ENCODE measurements around the gene WWOX.

WWOX gene

DNA sequence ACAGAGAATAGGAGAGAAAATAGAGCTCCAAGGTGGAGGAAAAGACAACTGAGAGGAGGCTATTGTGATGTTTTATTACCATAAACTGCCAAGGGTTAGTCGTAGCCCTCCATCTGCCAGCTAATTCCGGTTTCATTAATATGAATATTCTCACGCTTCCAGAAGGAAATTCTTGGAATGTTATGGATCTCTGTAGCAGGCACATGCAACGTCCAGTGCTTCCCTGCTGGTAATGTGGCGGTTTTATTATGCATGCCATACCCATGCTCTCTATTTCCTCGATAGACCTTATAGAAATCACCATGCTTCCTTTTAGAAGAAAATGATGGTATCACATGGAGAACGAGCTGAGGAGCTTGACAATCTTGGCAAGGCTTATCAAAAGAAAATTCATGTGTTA, 1037.5 kb downstream of the WWOX start:
- no peak for DNase-seq

DNA sequence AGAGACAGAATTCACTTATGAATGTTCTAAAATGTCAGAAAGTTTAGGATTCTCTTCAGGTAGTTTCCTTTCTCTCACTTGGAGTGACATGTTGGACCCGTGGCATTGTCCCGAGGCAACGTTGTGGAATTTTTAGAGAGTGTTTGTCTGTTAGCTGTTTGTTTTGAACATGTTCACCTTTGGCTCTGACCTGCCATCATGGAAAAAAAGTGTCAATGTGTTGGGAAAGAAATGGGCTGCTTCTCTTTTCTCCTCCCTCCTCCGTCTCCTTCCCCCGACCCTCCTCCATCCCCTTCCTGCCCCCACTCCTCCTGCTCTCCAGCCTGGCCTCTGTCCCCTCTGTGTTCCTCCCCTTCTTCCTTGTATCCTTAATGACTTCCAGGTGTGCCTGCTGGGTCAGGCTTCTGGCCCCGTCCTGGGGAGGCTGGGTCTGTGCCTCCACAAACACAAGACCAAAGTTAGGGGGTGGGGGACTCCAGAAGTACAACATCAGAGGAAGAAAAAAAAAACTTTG, 1038.0 kb downstream of the WWOX start:
- DNase-seq, result no peak

DNA sequence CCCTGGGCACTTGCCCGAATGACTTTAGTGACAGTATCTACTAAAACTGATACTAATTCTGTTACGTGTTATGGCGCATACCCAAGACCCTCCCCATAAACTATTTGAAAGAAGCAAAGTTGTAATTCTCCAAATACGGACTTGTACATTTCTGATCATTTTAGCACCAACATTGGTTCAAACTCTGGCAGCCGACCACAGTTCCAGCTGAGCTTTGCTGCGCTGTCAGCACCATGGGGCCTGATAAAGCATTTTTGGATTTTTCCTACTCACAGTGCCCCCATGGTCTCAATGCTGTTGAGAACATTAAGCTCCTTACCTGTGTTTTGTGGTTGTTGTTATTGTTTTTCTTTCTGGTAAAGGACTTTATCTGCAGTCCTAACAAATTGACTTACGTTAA, 1040.3 kb downstream of the WWOX start:
- DNase-seq, result no peak

DNA sequence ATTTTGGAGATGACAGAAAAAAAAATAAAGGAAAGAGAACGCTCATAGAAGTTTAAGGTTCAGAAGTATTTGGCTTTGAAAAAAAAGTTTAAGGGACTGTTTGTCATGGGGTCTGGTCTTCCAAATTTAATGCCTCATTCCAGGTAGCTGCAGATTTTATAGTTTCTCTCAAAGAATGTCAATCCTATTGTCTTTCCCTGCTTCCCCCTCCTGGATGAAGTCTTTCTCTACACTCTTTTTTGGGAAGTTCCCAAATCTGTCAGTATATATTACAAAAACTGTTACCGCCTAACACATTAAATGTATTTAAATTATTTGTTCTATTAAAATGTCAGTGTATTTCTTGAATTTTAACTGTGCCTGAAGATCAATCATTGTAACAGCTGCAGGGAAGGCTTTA, 1043.6 kb downstream of the WWOX start:
- DNase-seq, result no peak

DNA sequence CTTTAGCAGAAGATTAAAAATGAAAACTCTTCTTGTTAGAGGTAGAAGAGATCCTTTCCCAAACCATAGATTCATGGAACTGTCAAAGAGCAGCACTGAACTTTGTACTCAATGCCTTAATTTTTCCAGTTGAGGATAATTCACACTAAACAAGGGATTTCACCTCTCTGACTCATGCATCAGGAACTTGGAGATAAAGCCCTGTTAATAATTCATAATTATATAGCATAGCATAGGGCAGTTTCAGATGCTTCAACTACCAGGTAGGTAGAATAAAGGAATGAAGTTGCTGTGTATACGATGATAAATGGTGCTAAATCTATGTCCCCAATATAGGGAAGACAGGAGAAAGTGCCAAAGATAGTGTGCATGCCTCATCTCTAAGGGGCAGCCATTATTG, 1050.7 kb downstream of the WWOX start:
- no peak for DNase-seq

DNA sequence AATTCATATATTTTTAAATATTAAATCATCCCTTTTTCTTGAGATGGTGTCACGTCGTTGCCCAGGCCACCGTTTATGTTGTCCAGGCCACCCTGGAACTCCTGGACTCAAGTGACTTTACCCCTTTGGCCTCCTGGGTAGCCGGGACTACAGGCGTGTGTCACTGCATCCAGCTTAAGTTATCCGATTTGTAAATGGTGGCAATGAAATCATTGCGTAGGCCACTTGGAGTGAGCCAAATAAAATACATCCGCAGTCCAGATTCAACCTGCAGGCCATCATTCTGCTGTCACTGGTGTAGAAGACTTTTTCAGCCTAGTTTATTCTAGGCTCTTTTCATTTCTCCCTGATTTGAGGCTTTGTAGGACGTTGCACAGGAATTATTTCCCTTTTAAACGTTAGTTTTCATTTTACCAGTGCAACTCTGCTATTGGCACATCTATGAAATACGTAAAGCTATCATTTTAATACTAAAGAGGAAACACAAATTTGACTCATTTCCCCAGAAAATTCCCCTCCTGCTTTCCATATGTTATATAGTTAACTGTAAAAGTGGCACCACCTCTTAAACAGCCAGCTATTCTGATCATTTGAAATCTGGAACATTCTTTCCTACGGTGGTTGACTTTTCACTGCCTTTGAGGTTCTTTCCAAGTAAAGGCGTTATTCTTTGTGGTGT, 1051.3 kb downstream of the WWOX start:
- no peak for DNase-seq

DNA sequence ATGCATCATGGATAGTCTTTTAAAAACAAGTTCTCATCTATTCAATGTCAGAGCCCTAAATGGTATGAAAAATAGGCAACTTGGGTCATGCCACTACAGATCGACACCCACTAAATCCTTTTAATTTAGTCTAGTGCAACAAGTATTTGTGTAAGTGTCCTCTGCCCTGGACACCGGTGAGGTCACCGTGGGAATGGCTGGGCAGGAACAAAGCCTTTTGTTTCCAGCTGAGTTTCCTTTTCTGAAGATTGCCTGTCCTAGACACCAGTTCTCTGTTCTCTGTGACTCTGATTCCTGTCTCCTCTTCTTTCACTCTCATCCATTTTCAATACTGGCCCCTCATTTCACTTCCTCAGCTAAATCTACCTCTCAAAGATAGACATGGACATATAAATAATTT, 1054.6 kb downstream of the WWOX start:
- no peak for DNase-seq

DNA sequence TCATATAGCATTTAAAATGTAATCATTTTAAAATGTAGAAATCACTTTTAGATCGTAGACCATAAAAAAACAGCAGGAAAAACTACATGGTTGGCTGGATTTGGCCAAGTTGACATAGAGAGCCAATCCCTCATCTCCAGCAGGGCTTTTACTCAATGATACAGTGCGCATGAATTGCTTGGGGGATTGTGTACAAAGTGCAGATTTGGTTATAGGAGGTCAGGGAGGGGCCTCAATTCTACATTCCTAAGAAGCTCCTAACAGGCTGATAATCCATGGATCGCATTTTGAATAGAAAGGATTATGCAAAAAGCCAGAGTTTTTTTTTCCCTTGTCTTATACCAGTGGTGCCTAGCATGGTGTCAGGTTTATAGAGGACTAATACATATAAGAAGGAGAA, 1056.0 kb downstream of the WWOX start:
- peak; percentile 36 for DNase-seq

DNA sequence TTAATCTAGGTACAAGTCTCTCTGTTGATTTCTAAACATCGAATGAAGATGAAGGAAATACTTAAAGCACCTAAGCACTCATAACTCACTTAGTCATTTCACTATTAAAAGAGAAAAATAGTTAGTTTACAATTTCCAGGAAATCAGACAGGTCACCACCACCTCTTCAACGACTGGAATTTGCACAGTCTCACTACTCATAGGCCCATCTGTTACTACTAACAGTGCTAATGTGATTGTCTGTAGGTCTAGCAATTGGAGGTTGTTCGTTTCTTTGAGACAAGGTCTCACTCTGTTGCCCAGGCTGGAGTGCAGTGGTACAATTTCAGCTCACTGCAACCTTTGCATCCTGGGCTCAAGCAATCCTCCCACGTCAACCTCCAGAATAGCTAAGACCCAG, 1056.5 kb downstream of the WWOX start:
- peak; percentile 9 for DNase-seq

DNA sequence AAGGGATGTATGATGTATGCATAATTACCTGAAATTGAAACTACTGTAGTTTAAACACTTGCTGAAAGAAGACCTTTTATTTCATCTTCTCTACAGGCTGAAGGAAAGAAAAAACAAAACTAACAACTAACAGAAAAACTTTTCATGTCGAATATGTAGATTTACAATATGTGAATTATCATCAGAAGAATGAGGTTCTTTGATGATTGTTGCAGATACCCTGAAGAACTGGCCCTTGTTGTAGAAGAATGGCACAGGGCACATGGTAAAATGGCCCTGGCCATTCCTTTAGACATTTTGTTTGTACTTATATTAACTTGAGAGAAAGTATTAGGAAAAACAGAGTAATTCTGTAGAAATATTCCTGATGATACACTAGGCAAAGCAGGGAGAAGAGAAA, 1057.3 kb downstream of the WWOX start:
- DNase-seq, result no peak

DNA sequence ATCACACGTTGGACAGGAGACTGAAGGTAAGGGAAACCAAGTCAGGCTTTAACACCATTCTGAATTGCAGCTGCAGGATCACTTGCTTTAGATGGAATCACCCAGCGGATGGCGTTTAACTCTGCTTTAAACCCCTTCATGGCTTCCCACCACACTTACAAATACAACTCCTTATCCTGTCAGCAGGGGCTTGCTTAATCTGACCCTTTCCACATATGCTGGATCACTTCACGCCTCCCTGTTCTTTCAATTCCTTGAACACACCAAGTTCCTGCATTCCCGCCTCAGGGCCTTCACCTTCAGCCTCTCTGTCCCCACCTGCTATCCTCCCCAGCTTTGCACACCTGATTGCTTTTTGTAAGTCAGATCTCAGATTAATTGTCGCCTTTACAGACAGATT, 1058.9 kb downstream of the WWOX start:
- DNase-seq, result peak; percentile 59

DNA sequence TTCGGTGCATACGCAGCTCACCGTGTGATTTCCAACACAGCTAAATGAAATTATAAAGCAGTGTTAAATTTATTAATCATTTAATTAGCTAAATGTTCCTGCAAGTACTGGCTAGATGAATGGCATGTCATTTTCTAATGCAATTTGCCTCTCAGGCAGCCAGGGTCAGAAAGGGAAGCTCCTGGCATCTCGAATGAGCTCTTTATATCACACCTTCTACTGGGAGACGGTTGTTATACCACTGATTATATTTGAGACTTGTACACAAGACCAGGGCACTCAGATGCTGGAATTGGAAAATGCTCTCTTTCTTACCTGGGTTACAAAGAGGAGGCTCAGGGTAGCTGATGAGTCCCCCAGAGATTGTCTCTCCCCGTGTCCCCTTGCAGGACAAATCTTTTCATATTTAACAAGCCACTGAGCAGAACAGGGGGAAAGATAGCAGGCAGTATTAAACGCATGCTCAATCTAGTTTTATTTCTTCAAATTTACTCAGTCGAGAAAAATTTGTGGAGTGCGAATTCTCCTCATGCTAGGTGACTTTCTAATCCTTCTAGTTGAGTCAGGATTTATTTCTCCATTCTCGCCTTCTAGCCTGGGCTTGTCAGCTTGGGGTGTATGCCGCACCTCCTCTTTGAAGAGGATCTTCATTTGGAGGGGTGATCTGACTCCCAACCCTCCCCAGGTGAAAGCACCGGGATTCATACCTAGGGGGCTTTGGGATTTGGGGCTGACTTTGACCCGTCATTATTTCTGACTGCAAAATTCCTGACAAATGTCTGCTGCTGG, 1060.0 kb downstream of the WWOX start:
- peak; percentile 79 for DNase-seq

DNA sequence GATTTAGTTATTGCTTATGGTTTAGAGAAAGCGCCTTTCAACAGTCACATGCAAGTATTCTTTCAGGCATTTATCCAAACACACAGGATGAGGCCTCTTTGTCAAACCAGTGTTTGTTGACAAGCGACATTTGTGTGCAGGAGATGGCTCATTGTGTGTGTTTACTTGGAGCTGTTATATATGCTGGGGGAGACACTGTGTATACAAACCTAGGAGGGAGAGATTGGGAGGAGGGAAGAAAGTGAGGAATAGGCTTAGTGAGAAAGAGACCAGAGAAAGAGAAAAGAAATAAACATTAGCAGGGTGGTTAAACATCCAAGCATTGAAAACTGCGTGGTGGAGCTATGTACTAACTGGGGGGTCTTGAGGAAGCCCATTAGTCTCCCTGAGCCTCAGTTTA, 1063.5 kb downstream of the WWOX start:
- DNase-seq, result no peak

DNA sequence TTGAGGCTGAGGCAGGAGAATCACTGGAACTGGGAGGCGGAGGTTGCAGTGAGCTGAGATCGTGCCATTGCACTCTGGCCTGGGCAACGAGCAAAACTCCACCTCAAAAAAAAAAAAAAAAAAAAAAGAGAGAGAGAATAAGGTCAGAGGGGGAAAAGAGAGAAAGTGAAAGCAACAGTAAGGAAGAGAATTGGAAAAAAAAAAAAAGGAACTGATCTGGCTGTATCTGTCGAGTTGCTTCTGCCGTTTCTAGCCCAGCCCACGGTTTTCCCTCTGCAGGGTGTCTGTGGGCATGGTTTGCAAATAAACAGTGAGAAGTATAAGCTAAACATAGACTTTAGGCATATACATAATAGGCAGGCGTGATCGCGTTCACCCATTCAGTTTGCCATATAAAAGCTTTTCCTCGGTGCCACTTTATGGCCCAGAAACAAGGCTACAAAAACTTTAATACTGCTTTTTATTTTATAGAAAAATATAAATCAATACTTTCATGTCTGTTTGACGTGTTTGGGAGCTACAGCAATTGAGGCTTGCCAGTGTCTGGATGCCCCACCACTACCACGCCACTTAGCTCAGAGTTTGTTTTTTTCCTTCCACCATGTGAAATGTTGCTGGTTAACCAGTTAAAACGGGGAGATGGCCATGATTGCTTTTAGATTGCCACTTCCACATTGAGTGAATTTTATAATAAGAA, 1064.4 kb downstream of the WWOX start:
- no peak for DNase-seq

DNA sequence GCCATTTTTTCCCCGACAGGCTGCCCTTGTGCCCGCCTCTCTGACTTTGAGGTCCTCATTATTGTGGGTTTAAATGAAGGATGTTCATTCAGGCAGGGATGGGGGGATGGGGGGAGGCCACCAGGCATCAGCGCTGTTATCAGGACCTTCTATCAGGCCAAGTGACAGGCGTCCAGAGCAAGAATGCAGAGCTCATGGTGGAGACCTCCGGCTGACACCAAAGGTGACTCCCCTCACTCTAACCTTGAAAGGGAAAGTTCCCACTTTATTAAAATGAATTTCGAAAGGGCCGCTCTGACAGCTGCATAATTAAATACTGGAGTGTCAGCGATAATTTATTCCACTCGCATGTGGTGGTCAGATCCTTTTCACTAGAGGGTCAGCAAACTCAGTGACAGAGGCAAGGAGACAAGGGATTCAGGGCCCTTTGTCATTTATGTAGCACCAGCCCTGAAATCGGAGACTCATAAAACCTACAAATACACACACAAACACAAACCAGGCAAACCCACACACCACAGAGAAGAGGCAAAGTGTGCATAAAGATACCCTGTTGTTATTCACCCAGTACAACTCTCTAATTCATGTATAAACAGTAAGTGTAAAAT, 1065.0 kb downstream of the WWOX start:
- no peak for DNase-seq

DNA sequence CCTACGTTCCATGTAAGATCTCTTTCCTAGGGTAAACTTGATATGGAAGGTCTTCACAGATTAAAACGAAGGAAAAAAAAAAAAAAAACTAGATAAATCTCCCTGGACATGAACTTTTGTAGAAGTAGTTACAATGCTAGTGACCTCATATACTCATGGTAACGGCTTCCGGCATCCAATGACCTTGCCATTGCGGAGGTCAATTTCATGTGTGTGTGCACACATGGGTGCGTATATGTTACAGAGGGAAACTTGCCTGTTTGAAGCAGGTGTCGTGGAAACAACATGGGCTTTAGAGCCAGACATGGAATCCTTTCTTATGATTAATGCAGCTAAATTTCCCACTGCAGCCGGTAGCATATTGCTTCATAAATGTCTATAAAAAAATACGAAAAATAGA, 1065.6 kb downstream of the WWOX start:
- DNase-seq, result no peak

DNA sequence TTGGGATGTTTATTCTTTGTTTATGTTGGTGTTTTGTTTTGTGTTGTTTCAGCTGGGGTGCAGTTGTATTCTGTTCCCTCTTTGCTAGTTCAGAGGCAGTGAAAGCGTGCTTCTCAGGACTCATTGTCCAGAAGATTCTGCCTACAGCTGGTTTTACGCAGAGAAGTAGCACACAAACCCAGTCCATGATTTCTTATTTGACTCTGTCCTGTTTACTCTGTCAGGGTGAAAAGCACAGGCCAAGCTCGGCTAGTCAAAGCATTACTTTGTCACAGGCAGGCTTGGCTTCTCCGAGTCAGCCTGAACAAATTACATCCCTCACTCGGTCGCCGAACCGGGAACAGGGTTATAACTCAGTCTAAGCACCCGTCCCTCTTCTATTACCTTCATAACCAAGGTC, 1066.1 kb downstream of the WWOX start:
- no peak for DNase-seq

DNA sequence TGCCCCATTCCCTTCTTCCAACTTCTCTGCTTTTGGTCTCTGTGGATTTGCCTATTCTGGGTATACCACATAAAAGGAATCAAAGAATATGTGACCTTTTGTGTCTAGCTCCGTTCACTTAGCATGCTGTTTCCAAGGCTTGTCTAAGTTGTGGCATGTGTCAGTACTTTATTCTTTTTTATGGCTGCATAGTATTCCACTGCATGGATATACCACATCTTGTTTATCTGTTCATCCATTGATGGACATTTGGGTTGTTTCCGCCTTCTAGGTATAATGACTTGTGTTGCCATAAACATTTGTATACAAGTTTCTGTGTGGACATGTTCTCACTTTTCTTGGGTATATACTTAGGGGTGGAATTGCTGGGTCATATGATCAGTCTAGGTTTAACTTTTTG, 1068.4 kb downstream of the WWOX start:
- no peak for DNase-seq

DNA sequence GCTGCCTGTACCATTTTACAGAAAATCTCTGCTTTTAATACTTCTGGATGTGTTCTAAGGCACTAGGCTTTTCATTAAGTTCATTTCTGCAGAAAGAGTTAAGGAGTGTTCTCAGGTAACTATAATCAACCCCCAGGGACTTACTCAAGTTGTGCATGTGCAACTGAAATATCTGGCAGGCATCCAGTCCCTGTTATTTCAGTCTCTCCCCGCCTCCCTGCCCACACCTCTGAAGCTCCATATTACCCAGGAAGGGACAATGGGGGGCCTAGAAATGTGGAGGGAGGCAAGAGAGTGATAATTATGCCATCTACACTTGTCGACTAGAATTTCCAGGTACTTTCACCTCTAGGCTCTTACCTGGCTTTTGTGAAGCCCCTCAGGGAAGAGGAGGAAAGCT, 1068.9 kb downstream of the WWOX start:
- no peak for DNase-seq

DNA sequence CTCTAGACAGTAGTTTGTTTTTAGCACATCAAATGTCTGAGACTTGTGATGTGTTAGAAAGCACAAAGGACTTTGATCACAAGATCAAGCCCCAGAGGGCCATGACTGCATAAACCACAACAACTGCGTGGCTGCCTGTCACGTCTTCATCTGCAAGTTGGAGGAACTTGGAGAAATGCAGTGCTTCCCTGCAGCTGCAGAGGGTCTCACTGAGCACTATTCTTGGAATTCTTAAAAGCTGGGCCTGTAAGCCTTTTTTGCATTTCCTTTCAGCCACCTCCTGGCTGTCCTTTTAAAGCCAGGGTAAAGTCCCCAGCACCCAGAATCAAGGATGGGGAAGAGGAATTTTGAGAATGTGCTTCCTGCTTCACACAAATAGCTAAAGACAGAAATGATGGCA, 1069.8 kb downstream of the WWOX start:
- DNase-seq, result no peak

DNA sequence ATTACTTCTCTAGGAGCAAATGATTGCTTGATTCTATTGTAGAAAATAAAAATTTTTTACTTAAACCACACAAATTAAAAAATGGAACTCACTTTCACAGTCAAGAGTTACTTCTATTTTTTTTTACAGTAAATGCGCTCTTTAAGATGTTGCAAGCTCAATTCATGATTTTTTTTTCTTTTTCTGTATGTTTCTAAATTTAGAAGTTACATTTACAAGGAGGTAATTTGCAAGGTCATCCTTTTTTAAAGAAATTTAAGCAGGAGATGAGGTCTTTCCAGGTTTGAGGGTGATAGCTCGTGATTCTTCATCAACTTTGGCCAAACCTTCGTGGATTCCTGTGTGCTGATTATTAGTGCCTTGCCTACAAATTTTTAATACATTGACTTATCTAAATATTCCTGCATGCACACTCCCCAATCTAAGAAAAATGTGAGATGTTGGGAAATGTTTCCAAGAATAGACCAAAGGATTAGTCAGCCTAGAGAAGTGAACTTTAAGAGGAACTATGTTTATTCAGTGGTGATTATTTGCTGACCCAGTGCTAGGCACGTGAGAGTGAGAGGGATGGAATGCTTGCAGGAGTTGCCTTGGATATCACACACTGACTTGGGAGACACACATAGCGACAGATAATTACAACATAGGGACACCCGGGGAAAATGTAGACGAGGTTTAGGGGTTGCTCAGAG, 1071.2 kb downstream of the WWOX start:
- no peak for DNase-seq

DNA sequence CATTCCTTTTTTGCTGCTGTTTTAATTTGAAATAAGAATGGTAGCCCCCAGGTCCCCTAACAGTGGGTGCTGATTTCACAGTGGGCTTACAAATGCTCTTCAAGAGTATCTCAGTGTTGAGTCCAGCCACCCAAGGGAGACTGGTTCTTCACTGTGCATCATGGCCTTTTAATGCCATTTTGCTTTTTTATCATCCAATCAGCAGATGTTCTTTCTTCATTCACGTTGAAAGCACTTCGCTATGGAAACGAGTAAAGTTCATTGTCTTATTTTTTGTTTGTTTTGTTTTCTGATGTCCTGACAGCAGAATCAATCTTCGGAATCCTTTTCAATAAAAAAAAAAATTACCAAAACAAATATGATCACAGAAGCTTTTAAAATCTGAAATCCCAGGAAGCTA, 1072.0 kb downstream of the WWOX start:
- no peak for DNase-seq
